NCI-H1105 treated with DMSO at 0.1 percent for 48 hours (cell line): ENCODE results near the gene SUMF2.
A peak's percentile ranks its signal among the peaks of the same experiment; 100 is the strongest.
"Not testable (repeated sequence)": the region's sequence is repeated elsewhere in the genome, so short reads cannot be mapped to it uniquely, and the experiment has no call there.

ENCODE experiments used
- DNase-seq: peaks from one replicate; lab custom pipeline; 2025; lab: John Stamatoyannopoulos, UW

Gene SUMF2

GRCh38 chr7:56063882-56064625, at the start of gene SUMF2:
SUMF2 (plus strand) TSS chr7:56064286; CDS start chr7:56064312, 26 bp downstream.
- DNase-seq: peak; percentile 87

GRCh38 chr7:56017015-56017414, 47.1 kb upstream of the SUMF2 start:
- not testable (repeated sequence) for DNase-seq

GRCh38 chr7:56019501-56019900, 44.6 kb upstream of the SUMF2 start:
- DNase-seq: no peak

GRCh38 chr7:56023500-56023899, 40.6 kb upstream of the SUMF2 start:
- DNase-seq: no peak

GRCh38 chr7:56026538-56026937, 37.5 kb upstream of the SUMF2 start:
- peak; percentile 83 for DNase-seq

- DNase-seq: no peak
These were observed 35.0 kb upstream of the SUMF2 start for GRCh38 chr7:56028942-56029630.

GRCh38 chr7:56030340-56030739, 33.7 kb upstream of the SUMF2 start:
- no peak for DNase-seq

- DNase-seq: not testable (repeated sequence)
These were observed 32.5 kb upstream of the SUMF2 start for GRCh38 chr7:56031556-56031955.

- DNase-seq: not testable (repeated sequence)
These were observed 31.5 kb upstream of the SUMF2 start for GRCh38 chr7:56032578-56032977.

- DNase-seq: peak; percentile 90
These were observed 30.2 kb upstream of the SUMF2 start for GRCh38 chr7:56033671-56034432.

GRCh38 chr7:56040730-56041129, 23.4 kb upstream of the SUMF2 start:
- DNase-seq: no peak

GRCh38 chr7:56045758-56046157, 18.3 kb upstream of the SUMF2 start:
- not testable (repeated sequence) for DNase-seq

GRCh38 chr7:56046721-56047445, 17.2 kb upstream of the SUMF2 start:
- DNase-seq: no peak

GRCh38 chr7:56047446-56048116, 16.5 kb upstream of the SUMF2 start:
- DNase-seq: not testable (repeated sequence)

GRCh38 chr7:56048245-56048644, 15.8 kb upstream of the SUMF2 start:
- no peak for DNase-seq

GRCh38 chr7:56048763-56049162, 15.3 kb upstream of the SUMF2 start:
- peak; percentile 46 for DNase-seq

- no peak for DNase-seq
These were observed 13.1 kb upstream of the SUMF2 start for GRCh38 chr7:56051053-56051338.

GRCh38 chr7:56051339-56052191, 12.5 kb upstream of the SUMF2 start, which contains the start of the genes CCT6A and PSPH:
CCT6A (plus strand) TSS chr7:56051765; CDS start chr7:56051849, 84 bp downstream.
PSPH (minus strand) TSS chr7:56051444; CDS start chr7:56021212, 30,232 bp downstream.
- DNase-seq: peak; percentile 98

GRCh38 chr7:56053379-56053778, 10.7 kb upstream of the SUMF2 start:
- DNase-seq: no peak

- no peak for DNase-seq
These were observed 10.1 kb upstream of the SUMF2 start for GRCh38 chr7:56053993-56054392.
